ENCODE measurements around the gene EMP1.

EMP1 gene

DNA sequence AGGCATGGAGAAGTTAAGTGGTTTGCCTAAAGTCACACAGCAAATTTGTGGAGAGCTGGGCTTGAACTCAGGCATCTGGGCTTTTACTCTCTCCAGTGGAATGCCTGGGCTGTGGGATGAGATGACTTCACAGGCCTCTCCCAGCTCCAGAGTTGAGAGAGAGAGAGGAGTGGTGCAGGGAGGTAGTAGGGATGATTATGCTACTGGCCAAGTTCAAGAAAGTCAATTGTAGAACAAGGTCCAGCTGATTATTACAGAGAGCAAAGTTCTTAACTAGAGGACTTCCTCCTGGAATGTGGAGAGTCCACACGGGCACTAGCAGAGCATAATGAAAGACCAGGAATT, 769 bp upstream of the EMP1 start:
- H3K4me3 ChIP-seq (ENCODE audit: low read depth, low read length) = no peak overlapping the region

DNA sequence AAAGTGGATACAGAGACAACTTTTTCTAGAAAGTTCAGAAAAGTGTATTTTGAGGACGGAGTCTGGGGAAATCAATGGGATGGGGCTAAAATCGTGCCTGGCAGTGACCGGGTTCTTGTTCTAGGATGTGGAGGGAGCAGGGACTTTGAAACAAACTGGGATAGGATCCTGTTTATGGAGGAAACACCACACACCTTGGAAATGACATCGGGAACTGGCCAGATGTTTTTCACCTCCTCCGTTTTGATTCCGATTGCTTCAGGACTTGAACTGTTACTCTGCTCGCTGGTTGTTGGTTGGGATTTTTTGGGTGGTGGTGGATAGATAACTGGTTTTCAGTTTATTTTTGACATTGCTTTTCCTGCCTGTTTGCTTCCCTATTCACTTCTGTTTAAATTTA, 506 bp downstream of the EMP1 start:
- no peak overlapping the region for H3K4me3 ChIP-seq (ENCODE audit: low read depth, low read length)

DNA sequence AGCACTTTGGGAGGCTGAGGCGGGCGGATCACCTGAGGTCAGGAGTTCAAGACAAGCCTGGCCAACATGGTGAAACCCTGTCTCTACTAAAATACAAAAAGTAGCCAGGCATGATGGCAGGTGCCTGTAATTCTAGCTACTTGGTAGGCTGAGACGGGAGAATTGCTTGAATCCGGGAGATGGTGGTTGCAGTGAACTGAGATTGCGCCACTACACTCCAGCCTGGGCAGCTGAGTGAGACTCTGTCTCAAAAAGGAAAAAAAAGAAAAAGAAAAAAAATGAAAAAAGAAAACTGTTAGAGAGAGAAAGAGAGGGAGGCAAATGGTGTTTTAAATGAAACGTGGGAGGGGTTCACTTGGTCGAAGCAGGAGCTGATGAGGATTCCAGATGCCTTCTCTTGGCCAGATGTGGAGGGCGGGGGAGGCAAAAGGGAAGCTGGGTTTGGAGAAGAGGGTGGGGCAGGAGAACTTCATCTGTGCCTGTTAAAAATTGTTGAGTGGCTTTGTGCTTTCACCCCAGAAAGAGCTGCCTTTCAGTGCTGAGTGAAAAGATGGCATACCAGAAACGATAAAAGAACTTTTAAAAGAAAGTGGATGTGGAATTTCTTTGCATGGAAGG, 1.1 kb downstream of the EMP1 start:
- H3K4me3 ChIP-seq (ENCODE audit: low read depth, low read length) = no peak overlapping the region

GRCh38 chr12:13198241-13198640, 1.7 kb downstream of the EMP1 start:
- no peak overlapping the region for H3K4me3 ChIP-seq (ENCODE audit: low read depth, low read length)

- H3K4me3 ChIP-seq (ENCODE audit: low read depth, low read length) = no peak overlapping the region
These were observed 2.4 kb downstream of the EMP1 start for GRCh38 chr12:13198876-13199275.

DNA sequence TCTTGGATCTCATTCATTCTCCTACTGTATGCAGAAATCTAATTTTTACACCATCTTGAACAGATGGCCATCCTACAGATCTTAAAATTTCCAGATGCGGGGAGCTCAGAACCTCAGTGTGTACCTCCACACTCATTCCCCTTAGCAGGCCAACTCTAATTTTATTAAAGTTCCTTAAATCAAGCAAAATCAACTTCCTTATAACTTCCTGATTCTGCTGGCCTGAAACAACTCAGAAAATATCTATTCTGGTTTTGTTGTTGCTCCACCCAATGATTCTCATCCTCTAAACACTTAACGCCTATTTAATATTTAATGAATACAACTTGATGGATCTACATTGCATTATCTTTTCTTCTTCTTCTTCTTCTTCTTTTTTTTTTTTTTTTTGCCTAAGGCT, 3.1 kb downstream of the EMP1 start:
- H3K4me3 ChIP-seq (ENCODE audit: low read depth, low read length) = no peak overlapping the region

- no peak overlapping the region for H3K4me3 ChIP-seq (ENCODE audit: low read depth, low read length)
These were observed 4.3 kb downstream of the EMP1 start for GRCh38 chr12:13200841-13201240.

DNA sequence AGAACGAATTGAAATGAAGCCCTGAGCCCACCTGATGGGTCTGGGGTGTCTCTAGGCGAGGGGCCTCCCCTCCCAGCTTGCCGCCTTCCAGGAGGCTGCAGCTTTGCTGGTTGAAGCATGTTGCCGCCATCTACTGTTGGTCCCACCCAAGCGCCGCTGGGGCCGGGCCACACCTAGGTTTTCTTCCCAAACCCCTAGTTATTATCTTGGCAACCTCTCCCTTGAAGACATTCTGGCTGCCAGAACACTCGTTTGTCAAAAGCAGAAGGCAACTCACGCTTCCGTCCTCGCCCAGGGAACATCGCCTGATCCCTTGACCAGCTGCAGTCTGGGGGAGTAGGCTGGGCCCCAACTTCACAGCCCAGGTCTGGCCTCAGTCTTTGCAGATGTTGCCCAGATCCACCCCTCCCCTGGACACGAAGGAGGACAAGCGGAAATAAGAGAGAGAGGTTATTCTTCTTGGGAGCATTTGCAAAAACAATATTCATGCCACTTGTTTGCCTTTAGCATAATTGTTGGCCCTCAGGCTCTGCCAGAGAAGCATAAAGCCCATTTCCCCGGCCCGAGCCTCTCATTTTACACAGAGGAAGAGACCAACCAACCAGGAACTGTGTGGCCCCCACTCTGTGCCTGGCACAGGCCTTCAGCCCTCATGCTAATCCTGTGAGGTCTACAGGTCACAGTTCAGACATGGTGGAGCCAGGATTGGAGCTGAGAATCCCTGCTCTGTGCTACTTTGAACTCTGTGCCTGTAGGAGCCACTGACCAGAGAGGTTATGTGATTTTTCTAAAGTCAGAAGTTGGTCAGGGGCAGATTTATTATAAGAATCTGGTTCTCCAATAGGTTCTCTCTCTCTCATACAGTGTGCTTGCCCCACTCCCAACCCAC, 6.8 kb downstream of the EMP1 start:
- H3K4me3 ChIP-seq (ENCODE audit: low read depth, low read length) = no peak overlapping the region

GRCh38 chr12:13204428-13204827, 7.9 kb downstream of the EMP1 start:
- no peak overlapping the region for H3K4me3 ChIP-seq (ENCODE audit: low read depth, low read length)

- no peak overlapping the region for H3K4me3 ChIP-seq (ENCODE audit: low read depth, low read length)
These were observed 9.5 kb downstream of the EMP1 start for GRCh38 chr12:13205809-13206559.

DNA sequence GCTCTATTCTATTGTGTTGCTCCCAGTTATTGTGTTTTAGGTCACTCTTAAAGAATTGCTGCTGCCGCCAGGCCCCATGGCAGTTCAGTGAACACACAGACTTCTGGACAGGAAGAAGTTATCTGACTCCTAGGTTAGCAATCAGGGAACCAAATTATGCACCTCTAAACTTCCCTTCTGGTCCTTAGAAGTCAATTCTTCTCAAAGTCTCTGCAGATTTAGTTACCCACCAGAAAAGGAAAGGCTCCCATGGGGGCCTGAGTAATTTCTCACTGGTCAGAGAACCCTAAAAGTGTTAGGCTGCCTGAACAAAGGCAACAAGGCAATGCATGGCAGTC, 10.0 kb downstream of the EMP1 start:
- H3K4me3 ChIP-seq (ENCODE audit: low read depth, low read length) = no peak overlapping the region

DNA sequence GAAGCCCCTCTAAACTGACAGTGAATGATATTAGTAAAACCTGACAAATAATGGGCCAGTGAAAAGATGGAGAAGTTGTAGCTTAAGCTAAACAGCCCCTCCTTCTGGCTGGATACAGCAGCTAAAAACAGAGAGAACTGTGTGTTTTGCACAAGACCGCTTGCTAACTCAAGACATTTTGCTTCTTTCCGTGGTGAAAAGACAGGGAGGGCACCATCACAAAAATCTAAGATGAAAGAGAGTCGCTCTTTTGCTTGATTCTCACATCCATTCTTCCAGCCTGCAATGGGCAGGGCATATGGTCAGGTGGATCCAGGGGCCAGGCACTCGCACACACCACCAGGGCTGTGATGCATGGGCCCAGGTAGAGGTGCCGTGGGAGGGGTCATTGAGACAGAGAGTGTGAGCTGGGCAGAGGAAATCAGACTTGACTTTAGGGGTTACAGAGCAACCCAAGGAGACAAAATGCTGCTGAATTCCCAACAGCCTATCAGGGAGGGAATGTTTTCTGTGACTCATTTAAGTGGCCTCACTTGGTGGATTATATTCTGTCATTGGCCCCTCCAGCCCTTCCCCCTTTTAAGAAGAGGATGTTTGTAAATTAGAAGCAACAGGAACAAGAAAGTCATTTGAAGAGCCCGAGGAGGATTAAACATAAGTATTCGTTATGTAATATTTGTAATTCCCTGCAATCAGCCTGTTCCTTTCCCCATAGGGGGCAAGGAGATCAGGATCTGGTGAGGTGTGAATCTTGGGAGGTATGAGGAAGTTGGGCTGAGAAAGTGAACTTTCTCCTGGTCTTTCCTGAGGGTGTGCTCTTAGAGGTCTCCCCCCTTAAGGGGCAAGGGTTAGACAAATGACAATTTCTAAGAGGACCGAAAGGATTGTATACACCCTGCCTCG, 12.3 kb downstream of the EMP1 start:
- H3K4me3 ChIP-seq (ENCODE audit: low read depth, low read length) = no peak overlapping the region

- H3K4me3 ChIP-seq (ENCODE audit: low read depth, low read length) = no peak overlapping the region
These were observed 13.1 kb downstream of the EMP1 start for GRCh38 chr12:13209436-13210235.

- H3K4me3 ChIP-seq (ENCODE audit: low read depth, low read length) = no peak overlapping the region
These were observed 14.0 kb downstream of the EMP1 start for GRCh38 chr12:13210236-13211190.

- H3K4me3 ChIP-seq (ENCODE audit: low read depth, low read length) = no peak overlapping the region
These were observed 14.8 kb downstream of the EMP1 start for GRCh38 chr12:13211191-13211858.

DNA sequence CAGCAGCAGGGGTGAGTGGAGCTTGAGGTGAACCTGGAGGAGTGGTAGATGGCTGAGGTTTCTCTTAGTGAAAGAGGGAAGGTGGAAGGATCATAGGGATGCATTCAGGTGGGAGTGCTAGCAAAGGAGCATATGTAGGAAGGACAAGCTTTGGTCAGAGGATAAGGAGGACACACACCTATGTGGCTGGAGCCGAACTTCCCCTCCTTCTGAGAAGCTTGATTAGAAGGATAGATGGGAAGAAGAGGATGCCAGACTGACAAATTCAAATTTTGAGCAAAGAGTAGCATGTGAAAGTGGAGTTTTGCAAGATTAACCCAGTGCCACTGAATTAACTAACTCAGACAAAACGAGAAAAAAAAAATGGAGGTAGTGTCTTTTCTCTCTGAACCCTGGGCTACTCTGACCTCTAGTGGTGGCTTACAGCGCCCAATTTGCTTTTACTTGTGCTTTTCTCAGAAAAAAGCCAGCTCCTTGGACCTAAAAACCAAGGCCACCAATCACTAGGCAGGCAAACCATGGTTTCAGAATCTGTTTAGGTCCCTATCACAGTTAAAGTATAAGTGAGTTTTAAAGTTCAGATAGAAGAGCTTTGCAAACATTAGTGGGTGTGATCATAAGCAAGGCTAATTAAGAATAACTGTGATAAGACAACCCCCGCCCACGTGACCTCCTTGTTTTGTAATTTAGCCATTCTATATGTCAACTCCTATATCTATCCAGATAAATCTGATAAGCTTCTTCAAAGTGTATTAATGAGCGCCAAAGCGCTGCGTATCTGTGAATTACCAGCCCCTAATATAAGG, 15.5 kb downstream of the EMP1 start:
- H3K4me3 ChIP-seq (ENCODE audit: low read depth, low read length) = no peak overlapping the region

GRCh38 chr12:13215056-13215455, 18.5 kb downstream of the EMP1 start:
- no peak overlapping the region for H3K4me3 ChIP-seq (ENCODE audit: low read depth, low read length)

DNA sequence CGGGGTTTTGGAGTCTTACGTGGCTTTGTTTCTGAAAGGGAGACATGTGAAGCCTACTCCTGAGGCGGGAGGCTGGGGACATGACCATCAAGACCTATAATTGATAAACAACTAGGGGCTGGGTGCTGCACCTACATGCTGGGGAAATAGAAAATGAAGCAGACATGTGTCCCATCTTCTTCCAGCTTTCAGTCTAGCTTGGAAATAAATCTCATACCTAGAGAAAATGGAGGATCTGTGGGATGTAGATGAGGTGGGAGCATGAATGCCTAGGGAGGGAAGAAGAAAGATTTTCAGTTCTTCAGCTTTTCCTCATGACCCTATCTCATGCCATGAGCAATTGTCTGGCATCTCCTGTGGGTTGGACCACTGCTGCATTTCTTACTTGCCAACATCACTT, 22.1 kb downstream of the EMP1 start:
- no peak overlapping the region for H3K4me3 ChIP-seq (ENCODE audit: low read depth, low read length)
